HG03135 (cell line): Measurements from ENCODE around the gene CACNA1E.

Source experiments
- ATAC-seq: cut with Tn5 transposase; IDR thresholded peaks from one replicate; pipeline ENCODE4 v1.9.1; 2021; ENCODE audit warnings: mild to moderate bottlenecking, moderate library complexity; ENCODE audit not compliant: unreplicated experiment

CACNA1E gene

GRCh38 chr1:181483285-181484195 lies at the start of gene CACNA1E:
Gene CACNA1E (plus strand): TSS chr1:181483517. CDS start chr1:181483745, 228 bp downstream.
- no peak for ATAC-seq

- no peak for ATAC-seq
These were observed 49.4 kb upstream of the CACNA1E start for GRCh38 chr1:181433931-181434330.

- no peak for ATAC-seq
These were observed 45.3 kb upstream of the CACNA1E start for GRCh38 chr1:181438013-181438412.

- ATAC-seq: no peak
These were observed 42.8 kb upstream of the CACNA1E start for GRCh38 chr1:181440510-181440909.

GRCh38 chr1:181442181-181442525 lies 41.2 kb upstream of the CACNA1E start:
- no peak for ATAC-seq

GRCh38 chr1:181443231-181443853 lies 40.0 kb upstream of the CACNA1E start:
- no peak for ATAC-seq

- no peak for ATAC-seq
These were observed 37.9 kb upstream of the CACNA1E start for GRCh38 chr1:181445436-181445835.

GRCh38 chr1:181448461-181448860 lies 34.9 kb upstream of the CACNA1E start:
- ATAC-seq: no peak

GRCh38 chr1:181451661-181452230 lies 31.6 kb upstream of the CACNA1E start:
- ATAC-seq: no peak

- ATAC-seq: no peak
These were observed 30.6 kb upstream of the CACNA1E start for GRCh38 chr1:181452746-181453145.

GRCh38 chr1:181453541-181454201 lies 29.6 kb upstream of the CACNA1E start:
- ATAC-seq: no peak

GRCh38 chr1:181456551-181456950 lies 26.8 kb upstream of the CACNA1E start:
- no peak for ATAC-seq

GRCh38 chr1:181458419-181458818 lies 24.9 kb upstream of the CACNA1E start:
- no peak for ATAC-seq

- no peak for ATAC-seq
These were observed 24.2 kb upstream of the CACNA1E start for GRCh38 chr1:181459067-181459466.

- ATAC-seq: no peak
These were observed 13.5 kb upstream of the CACNA1E start for GRCh38 chr1:181469829-181470228.

- no peak for ATAC-seq
These were observed 7.7 kb upstream of the CACNA1E start for GRCh38 chr1:181475580-181475979.

GRCh38 chr1:181476581-181476980 lies 6.7 kb upstream of the CACNA1E start:
- no peak for ATAC-seq

- no peak for ATAC-seq
These were observed 5.0 kb upstream of the CACNA1E start for GRCh38 chr1:181478306-181478705.

GRCh38 chr1:181479137-181479745 lies 4.1 kb upstream of the CACNA1E start:
- ATAC-seq: no peak

GRCh38 chr1:181482001-181482430 lies 1.3 kb upstream of the CACNA1E start:
- ATAC-seq: no peak
